B cell (primary cell): ENCODE results near the gene SLC30A2. TPM values are rescaled to one million over a fixed set of nuclear protein-coding genes. Genes with fewer than 3 reads are reported as not detected.
A peak's percentile ranks its signal among the peaks of the same experiment; 100 is the strongest.

Source experiments
- ATAC-seq: fragments of 200-7000 bp; cut with Tn5 transposase; one replicate; pipeline ENCODE4 v1.10.0; 2021; ENCODE audit warnings: low read depth, mild to moderate bottlenecking, moderate number of reproducible peaks, moderate library complexity
- CTCF ChIA-PET: fragments of 350-600 bp; sonication (Branson Sonifier 250); formaldehyde crosslinking; loops from one replicate; lab custom pipeline; 2021; ENCODE audit warnings: antibody characterized with exemption, inconsistent platforms; lab: Charles Lee
- POLR2A ChIA-PET: fragments of 350-600 bp; sonication (Branson Sonifier 250); formaldehyde crosslinking; loops from one replicate; lab custom pipeline; 2021; ENCODE audit warnings: antibody characterized with exemption; lab: Charles Lee
- DNase-seq: peaks from one replicate; pipeline ENCODE4 v3.0.0; 2013
- H2AFZ ChIP-seq: 2 replicates; pipeline ENCODE4 v1.6.1; 2012; ENCODE audit warnings: mild to moderate bottlenecking, low read depth, low read length; ENCODE audit not compliant: insufficient read depth, poor library complexity, severe bottlenecking
- H3K27ac ChIP-seq, 2 donors: 1 replicate in 1 of 2; 2 replicates in 1 of 2; pipeline ENCODE4 v1.5.1; 2012 to 2013; ENCODE audit warnings: low read length in 2 of 2, mild to moderate bottlenecking in 2 of 2, moderate library complexity in 1 of 2
- H3K27me3 ChIP-seq, 4 experiments: fragments of 200-600 bp in 1 of 4; sonication (generic) in 1 of 4; replicated peaks in 1 of 4; 1 replicate in 2 of 4; 2 replicates in 2 of 4; pipeline versions ENCODE4 v1.6.1 to v1.7.0; 2013 to 2016; ENCODE audit warnings: low read length in 3 of 4, mild to moderate bottlenecking in 2 of 4, mixed read lengths in 1 of 4, moderate library complexity in 1 of 4; ENCODE audit not compliant: insufficient read depth in 4 of 4, control insufficient read depth in 3 of 4; ENCODE audit errors: control extremely low read depth in 1 of 4
- H3K36me3 ChIP-seq, 2 experiments: replicated peaks in 1 of 2; 1 replicate in 1 of 2; 2 replicates in 1 of 2; pipeline versions ENCODE4 v1.6.1 to v1.7.1; 2013; ENCODE audit warnings: low read length in 1 of 2; ENCODE audit not compliant: insufficient read depth in 2 of 2, control insufficient read depth in 1 of 2; ENCODE audit errors: control extremely low read depth in 1 of 2, extremely low read depth in 1 of 2
- H3K4me1 ChIP-seq, 2 donors: fragments of 200-600 bp in 1 of 2; sonication (generic) in 1 of 2; 1 replicate in 1 of 2; 2 replicates in 1 of 2; pipeline versions ENCODE4 v1.5.1 to v1.6.1; 2013 to 2017; ENCODE audit warnings: low read length in 2 of 2; ENCODE audit not compliant: control insufficient read depth in 2 of 2, insufficient read depth in 2 of 2
- H3K4me2 ChIP-seq: replicated peaks from 2 replicates; pipeline ENCODE3; 2012; ENCODE audit warnings: mild to moderate bottlenecking, low read depth, low read length; ENCODE audit not compliant: poor library complexity, severe bottlenecking
- H3K4me3 ChIP-seq, 5 experiments: fragments of 200-600 bp in 1 of 5; sonication (generic) in 1 of 5; 1 replicate in 3 of 5; 2 replicates in 2 of 5; pipeline versions ENCODE4 v1.5.1 to v1.7.0; 2011 to 2016; ENCODE audit warnings: low read length in 4 of 5, mild to moderate bottlenecking in 4 of 5, low read depth in 2 of 5, control low read depth in 1 of 5, moderate library complexity in 1 of 5; ENCODE audit not compliant: insufficient read depth in 1 of 5; ENCODE audit errors: control extremely low read depth in 1 of 5, extremely low read depth in 1 of 5
- H3K79me2 ChIP-seq: fragments of 200-600 bp; sonication (generic); one replicate; pipeline ENCODE4 v1.6.0; 2016; ENCODE audit warnings: low read length; ENCODE audit not compliant: control insufficient read depth, insufficient read depth
- H3K9ac ChIP-seq: fragments of 200-600 bp; sonication (generic); 2 replicates; pipeline ENCODE4 v1.6.1; 2017; ENCODE audit warnings: mild to moderate bottlenecking, low read length, moderate library complexity
- H3K9me3 ChIP-seq, 3 donors: one replicate each; pipeline versions ENCODE4 v1.6.1 to v1.7.1; 2013; ENCODE audit warnings: low read length in 2 of 3; ENCODE audit not compliant: control insufficient read depth in 2 of 3, insufficient read depth in 1 of 3; ENCODE audit errors: control extremely low read depth in 1 of 3
- H4K20me1 ChIP-seq: 2 replicates; pipeline ENCODE4 v1.6.0; 2012; ENCODE audit warnings: mild to moderate bottlenecking, low read length; ENCODE audit not compliant: insufficient read depth, control insufficient read depth, poor library complexity, severe bottlenecking
- H3K27ac Mint-ChIP-seq: one replicate; pipeline ENCODE4 v1.8.0; 2021; ENCODE audit warnings: mixed read lengths
- H3K27me3 Mint-ChIP-seq: one replicate; pipeline ENCODE4 v1.8.0; 2021; ENCODE audit warnings: mixed read lengths
- H3K4me1 Mint-ChIP-seq: one replicate; pipeline ENCODE4 v1.8.0; 2021; ENCODE audit warnings: mixed read lengths
- H3K4me3 Mint-ChIP-seq: one replicate; pipeline ENCODE4 v1.8.0; 2021; ENCODE audit warnings: mixed read lengths
- H3K9me3 Mint-ChIP-seq: one replicate; pipeline ENCODE4 v1.8.0; 2022; ENCODE audit warnings: mixed read lengths; ENCODE audit not compliant: insufficient read depth
- EZH2 ChIP-seq: IDR thresholded peaks from 2 replicates; pipeline ENCODE4 v1.6.1; 2012; ENCODE audit warnings: borderline replicate concordance, low read depth, mild to moderate bottlenecking, moderate library complexity, low read length; ENCODE audit not compliant: insufficient read depth, poor library complexity, severe bottlenecking
- WGBS: methylation state at CpG from one replicate; pipeline ENCODE4 v1.1.5; 2013; ENCODE audit warnings: missing lambda C conversion rate; ENCODE audit not compliant: insufficient coverage; 5-methylcytosine and 5-hydroxymethylcytosine counted together
- intact Hi-C: fragments of 100-400 bp; cut with micrococcal nuclease; formaldehyde crosslinking; loops from one replicate; pipeline ENCODE4 v1.10.0; 2022
- polyA minus RNA-seq: library from RNA; depleted of rRNA, polyadenylated mRNA; stranded (reverse); fragments of >200 nt; gene quantifications from 2 replicates; pipeline ENCODE4 v1.2.3, GENCODE V29; 2012
- polyA plus RNA-seq: library from polyadenylated mRNA; depleted of rRNA; stranded (reverse); fragments of >200 nt; gene quantifications from 2 replicates; pipeline ENCODE4 v1.2.3, GENCODE V29; 2012
- total RNA-seq, 2 donors: library from RNA; stranded (reverse); fragments of 120-200 nt in 1 of 2; gene quantifications; 1 replicate in 1 of 2; 2 replicates in 1 of 2; pipeline versions ENCODE4 v1.2.3 to v1.2.4, GENCODE V29; 2013 to 2022
- TF ChIP-seq, protein P1 (sequence below): fragments of 200-600 bp; IDR thresholded peaks from one replicate; pipeline ENCODE4 v1.8.0; 2022; ENCODE audit warnings: antibody characterized with exemption, mild to moderate bottlenecking

The SLC30A2 gene, protein sequence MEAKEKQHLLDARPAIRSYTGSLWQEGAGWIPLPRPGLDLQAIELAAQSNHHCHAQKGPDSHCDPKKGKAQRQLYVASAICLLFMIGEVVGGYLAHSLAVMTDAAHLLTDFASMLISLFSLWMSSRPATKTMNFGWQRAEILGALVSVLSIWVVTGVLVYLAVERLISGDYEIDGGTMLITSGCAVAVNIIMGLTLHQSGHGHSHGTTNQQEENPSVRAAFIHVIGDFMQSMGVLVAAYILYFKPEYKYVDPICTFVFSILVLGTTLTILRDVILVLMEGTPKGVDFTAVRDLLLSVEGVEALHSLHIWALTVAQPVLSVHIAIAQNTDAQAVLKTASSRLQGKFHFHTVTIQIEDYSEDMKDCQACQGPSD
- total RNA-seq (not detected in 2 replicates), polyA plus RNA-seq (not detected in 2 replicates), polyA minus RNA-seq (not detected in 2 replicates)
- total RNA-seq (2013) = 0.05 TPM

GRCh38 chr1:26045722-26046245 is at the start of gene SLC30A2:
Gene SLC30A2, minus strand, starts transcription at chr1:26046118. Its CDS starts 222 bp downstream, at chr1:26045896.
- H3K27me3 ChIP-seq = peaks cover 0 to 70% (median 22%) of the 10 kb centered on the region in 4 experiments
- no peaks in the 10 kb centered on the region for H3K9me3 Mint-ChIP-seq
- H3K79me2 ChIP-seq = no peaks in the 10 kb centered on the region
- TF ChIP-seq, protein P1, sequence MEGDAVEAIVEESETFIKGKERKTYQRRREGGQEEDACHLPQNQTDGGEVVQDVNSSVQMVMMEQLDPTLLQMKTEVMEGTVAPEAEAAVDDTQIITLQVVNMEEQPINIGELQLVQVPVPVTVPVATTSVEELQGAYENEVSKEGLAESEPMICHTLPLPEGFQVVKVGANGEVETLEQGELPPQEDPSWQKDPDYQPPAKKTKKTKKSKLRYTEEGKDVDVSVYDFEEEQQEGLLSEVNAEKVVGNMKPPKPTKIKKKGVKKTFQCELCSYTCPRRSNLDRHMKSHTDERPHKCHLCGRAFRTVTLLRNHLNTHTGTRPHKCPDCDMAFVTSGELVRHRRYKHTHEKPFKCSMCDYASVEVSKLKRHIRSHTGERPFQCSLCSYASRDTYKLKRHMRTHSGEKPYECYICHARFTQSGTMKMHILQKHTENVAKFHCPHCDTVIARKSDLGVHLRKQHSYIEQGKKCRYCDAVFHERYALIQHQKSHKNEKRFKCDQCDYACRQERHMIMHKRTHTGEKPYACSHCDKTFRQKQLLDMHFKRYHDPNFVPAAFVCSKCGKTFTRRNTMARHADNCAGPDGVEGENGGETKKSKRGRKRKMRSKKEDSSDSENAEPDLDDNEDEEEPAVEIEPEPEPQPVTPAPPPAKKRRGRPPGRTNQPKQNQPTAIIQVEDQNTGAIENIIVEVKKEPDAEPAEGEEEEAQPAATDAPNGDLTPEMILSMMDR = no peak
- TF ChIP-seq EZH2 = no peak
- H3K27ac Mint-ChIP-seq = no peak within 1 kb of the TSS
- intact Hi-C loops = no loop called here
- H3K9ac ChIP-seq = no peak within 1 kb of the TSS
- H3K4me2 ChIP-seq = peak within 1 kb of the TSS; percentile 33
- H3K4me3 ChIP-seq = no peak within 1 kb of the TSS
- peaks cover 0 to 3% of the 10 kb centered on the region in 2 donors for H3K4me1 ChIP-seq
- H2AFZ ChIP-seq = no peak within 1 kb of the TSS
- peaks cover 0 to 3% (median 0%) of the 10 kb centered on the region in 3 donors for H3K9me3 ChIP-seq
- H3K27ac ChIP-seq = no peak within 1 kb of the TSS
- POLR2A ChIA-PET = no interaction called here
- CTCF ChIA-PET = no interaction called here
- H3K36me3 ChIP-seq = no peaks in the 10 kb centered on the region
- WGBS = 3% methylated on average over 62 of the region's 62 CpGs
- no peak for DNase-seq
- H4K20me1 ChIP-seq = no peaks in the 10 kb centered on the region
- H3K4me3 Mint-ChIP-seq = no peak within 1 kb of the TSS
- peaks cover 53% of the 10 kb centered on the region for H3K27me3 Mint-ChIP-seq
- peaks cover 2% of the 10 kb centered on the region for H3K4me1 Mint-ChIP-seq
- ATAC-seq = no peak
